ENCODE measurements around the gene MCUB. TPM values are rescaled to one million over a fixed set of nuclear protein-coding genes. Genes with fewer than 3 reads are reported as not detected.
"Not testable (repeated sequence)": the region's sequence is repeated elsewhere in the genome, so short reads cannot be mapped to it uniquely, and the experiment has no call there.

MCUB gene
- total RNA-seq, 2 donors from 2014 or later, result 1.00 to 5.2 TPM

GRCh38 chr4:109576462-109576861 is 16.4 kb downstream of the MCUB start:
- H3K4me1 Mint-ChIP-seq, result no peaks in the 10 kb centered on the region
- H3K36me3 Mint-ChIP-seq (ENCODE audit: low read depth), result no peaks in the 10 kb centered on the region
- H3K27ac Mint-ChIP-seq, result no peak overlapping the region
- no peak overlapping the region for H3K9ac ChIP-seq (ENCODE audit: extremely low read depth, low read length, poor library complexity, severe bottlenecking)
- H3K36me3 ChIP-seq (ENCODE audit: control insufficient read depth, insufficient read depth, low read length), result no peaks in the 10 kb centered on the region
- no peaks in the 10 kb centered on the region for H3K9me3 ChIP-seq (ENCODE audit: control insufficient read depth, low read length)
- peaks cover 17% of the 10 kb centered on the region for H3K9me3 Mint-ChIP-seq
- DNase-seq, result no peak
- no peak overlapping the region for H3K27ac ChIP-seq (ENCODE audit: low read depth, low read length)
- no peak for TF ChIP-seq CTCF (conservative IDR thresholded peaks at IDR 0.05)
- H3K4me3 ChIP-seq (ENCODE audit: low read length), result no peak overlapping the region
- H3K4me3 Mint-ChIP-seq, result no peak overlapping the region
- H3K4me1 ChIP-seq (ENCODE audit: control insufficient read depth, insufficient read depth, low read length), result no peaks in the 10 kb centered on the region
- no peaks in the 10 kb centered on the region for H3K27me3 ChIP-seq (ENCODE audit: control insufficient read depth, insufficient read depth, low read length, poor library complexity, severe bottlenecking)
- no peaks in the 10 kb centered on the region for H3K27me3 Mint-ChIP-seq (ENCODE audit: insufficient read depth)
- WGBS, 2 experiments (ENCODE audit: insufficient coverage in 1 of 2, insufficient read length in 1 of 2), result 96 to 100% methylated on average over 2 of the region's 2 CpGs

- WGBS, 2 experiments (ENCODE audit: insufficient coverage in 1 of 2, insufficient read length in 1 of 2), result 93 to 94% methylated on average over 3 of the region's 3 CpGs
- H3K9me3 Mint-ChIP-seq, result peaks cover 34% of the 10 kb centered on the region
- TF ChIP-seq CTCF (conservative IDR thresholded peaks at IDR 0.05), result no peak
Observed at GRCh38 chr4:109578846-109579245, 18.8 kb downstream of the MCUB start.

GRCh38 chr4:109579997-109580396 is 20.0 kb downstream of the MCUB start:
- H3K4me1 Mint-ChIP-seq; H3K9ac ChIP-seq (ENCODE audit: extremely low read depth, low read length, poor library complexity, severe bottlenecking); H3K4me3 Mint-ChIP-seq; H3K27me3 Mint-ChIP-seq (ENCODE audit: insufficient read depth); H3K27ac ChIP-seq (ENCODE audit: low read depth, low read length); H3K9me3 ChIP-seq (ENCODE audit: control insufficient read depth, low read length); H3K36me3 ChIP-seq (ENCODE audit: control insufficient read depth, insufficient read depth, low read length); H3K27me3 ChIP-seq (ENCODE audit: control insufficient read depth, insufficient read depth, low read length, poor library complexity, severe bottlenecking); H3K4me3 ChIP-seq (ENCODE audit: low read length); H3K36me3 Mint-ChIP-seq (ENCODE audit: low read depth); H3K4me1 ChIP-seq (ENCODE audit: control insufficient read depth, insufficient read depth, low read length); H3K27ac Mint-ChIP-seq; DNase-seq: not testable (repeated sequence)
- H3K9me3 Mint-ChIP-seq, result peaks cover 34% of the 10 kb centered on the region
- 80 to 89% methylated on average over 4 to 5 of the region's 5 CpGs for WGBS, 2 experiments (ENCODE audit: insufficient coverage in 1 of 2, insufficient read length in 1 of 2)

More at GRCh38 chr4:109578846-109579245, 18.8 kb downstream of the MCUB start:
- Histone ChIP-seq H3K9me3 (ENCODE audit: control insufficient read depth, low read length) (no peaks in the 10 kb centered on the region), H3K27me3 (ENCODE audit: control insufficient read depth, insufficient read depth, low read length, poor library complexity, severe bottlenecking) (no peaks in the 10 kb centered on the region), H3K27ac (ENCODE audit: low read depth, low read length) (no peak overlapping the region), H3K9ac (ENCODE audit: extremely low read depth, low read length, poor library complexity, severe bottlenecking) (no peak overlapping the region), H3K36me3 (ENCODE audit: control insufficient read depth, insufficient read depth, low read length) (no peaks in the 10 kb centered on the region), H3K4me1 (ENCODE audit: control insufficient read depth, insufficient read depth, low read length) (no peaks in the 10 kb centered on the region), H3K4me3 (ENCODE audit: low read length) (no peak overlapping the region)
- no peak overlapping the region for H3K27ac Mint-ChIP-seq
- H3K4me1 Mint-ChIP-seq, result no peaks in the 10 kb centered on the region
- H3K27me3 Mint-ChIP-seq (ENCODE audit: insufficient read depth), result no peaks in the 10 kb centered on the region
- no peaks in the 10 kb centered on the region for H3K36me3 Mint-ChIP-seq (ENCODE audit: low read depth)
- no peak overlapping the region for H3K4me3 Mint-ChIP-seq
- DNase-seq, result no peak

- no peak for DNase-seq
- H3K9ac ChIP-seq (ENCODE audit: extremely low read depth, low read length, poor library complexity, severe bottlenecking), result no peak overlapping the region
- Mint-ChIP-seq H3K36me3 (ENCODE audit: low read depth) (peaks cover 4% of the 10 kb centered on the region), H3K4me3 (no peak overlapping the region), H3K27me3 (ENCODE audit: insufficient read depth) (no peaks in the 10 kb centered on the region), H3K4me1 (peaks cover 8% of the 10 kb centered on the region), H3K9me3 (peaks cover 25% of the 10 kb centered on the region), H3K27ac (no peak overlapping the region)
- H3K36me3 ChIP-seq (ENCODE audit: control insufficient read depth, insufficient read depth, low read length), result no peaks in the 10 kb centered on the region
- no peaks in the 10 kb centered on the region for H3K27me3 ChIP-seq (ENCODE audit: control insufficient read depth, insufficient read depth, low read length, poor library complexity, severe bottlenecking)
- no peak for TF ChIP-seq CTCF (conservative IDR thresholded peaks at IDR 0.05)
- no peaks in the 10 kb centered on the region for H3K9me3 ChIP-seq (ENCODE audit: control insufficient read depth, low read length)
- WGBS, 2 experiments (ENCODE audit: insufficient coverage in 1 of 2, insufficient read length in 1 of 2), result 94 to 97% methylated on average over 4 of the region's 4 CpGs
- H3K4me1 ChIP-seq (ENCODE audit: control insufficient read depth, insufficient read depth, low read length), result no peaks in the 10 kb centered on the region
- H3K27ac ChIP-seq (ENCODE audit: low read depth, low read length), result no peak overlapping the region
- no peak overlapping the region for H3K4me3 ChIP-seq (ENCODE audit: low read length)
Observed at GRCh38 chr4:109588176-109588575, 28.1 kb downstream of the MCUB start.

Data from endodermal cell (in vitro differentiated cells).